Peyer's patch (tissue), 4 donors: ENCODE data around the gene ITGA11. TPM values are rescaled to one million over a fixed set of nuclear protein-coding genes. Genes with fewer than 3 reads are reported as not detected.
"Not testable (repeated sequence)": the region's sequence is repeated elsewhere in the genome, so short reads cannot be mapped to it uniquely, and the experiment has no call there.

Experiments
- DNase-seq, 3 donors: peaks; one replicate each; pipeline ENCODE4 v3.0.0-alpha.2; 2017 to 2019
- H3K27ac ChIP-seq, 4 donors: fragments of 200-600 bp; sonication (generic); one replicate each; pipeline ENCODE4 v1.5.1; 2016 to 2019
- H3K27me3 ChIP-seq, 2 donors: fragments of 200-600 bp; sonication (generic); one replicate each; pipeline ENCODE4 v1.5.1; 2019
- H3K36me3 ChIP-seq, 3 donors: fragments of 200-600 bp; sonication (generic); one replicate each; pipeline ENCODE4 v1.5.1; 2016 to 2019
- H3K4me1 ChIP-seq, 4 donors: fragments of 200-600 bp; sonication (generic); one replicate each; pipeline ENCODE4 v1.5.1; 2016 to 2019
- H3K4me3 ChIP-seq, 4 donors: fragments of 200-600 bp; sonication (generic); 1 replicate in 3 of 4; 2 replicates in 1 of 4; pipeline ENCODE4 v1.5.1; 2016 to 2019; ENCODE audit warnings: mild to moderate bottlenecking in 1 of 4
- H3K9me3 ChIP-seq, 4 donors: fragments of 200-600 bp; sonication (generic); one replicate each; pipeline ENCODE4 v1.5.1; 2016 to 2019; ENCODE audit warnings: mild to moderate bottlenecking in 1 of 4
- CTCF ChIP-seq, 6 experiments: fragments of 450-650 bp in 4 of 6; fragments of 200-600 bp in 2 of 6; sonication (generic) in 1 of 6; IDR thresholded peaks; one replicate each; pipeline ENCODE4 v1.5.1; 2017 to 2019; ENCODE audit warnings: antibody characterized with exemption in 6 of 6, mild to moderate bottlenecking in 3 of 6, moderate library complexity in 1 of 6
- POLR2A ChIP-seq, 2 donors: fragments of 450-650 bp; IDR thresholded peaks; one replicate each; pipeline ENCODE4 v1.5.1; 2017; ENCODE audit warnings: antibody characterized with exemption in 2 of 2, mild to moderate bottlenecking in 2 of 2, moderate library complexity in 2 of 2
- total RNA-seq, 4 donors: library from RNA; depleted of rRNA; stranded (reverse); fragments of >200 nt; gene quantifications; one replicate each; pipeline ENCODE4 v1.1.0, GENCODE V29; 2016

The ITGA11 gene
- total RNA-seq, 4 donors from 2014 or later, result 0.88 to 24.8 (median 2.6) TPM

GRCh38 chr15:68423359-68424296 lies 8.3 kb downstream of the ITGA11 start:
- Histone ChIP-seq H3K27me3 (no peaks in the 10 kb centered on the region), H3K9me3 (no peaks in the 10 kb centered on the region), H3K27ac (no peak overlapping the region), H3K36me3 (no peaks in the 10 kb centered on the region), H3K4me1 (peaks cover 0 to 8% (median 0%) of the 10 kb centered on the region in 4 donors), H3K4me3 (no peak overlapping the region)
- TF ChIP-seq POLR2A (IDR thresholded peaks at IDR 0.05), result no peak
- TF ChIP-seq CTCF (IDR thresholded peaks at IDR 0.05), result no peak
- peak in 1 of 3 donors; percentile 14 for DNase-seq

GRCh38 chr15:68422403-68423145 lies 9.4 kb downstream of the ITGA11 start:
- not testable (repeated sequence) for H3K4me1 ChIP-seq

GRCh38 chr15:68421798-68422402 lies 10.1 kb downstream of the ITGA11 start:
- DNase-seq, result peak in 1 of 3 donors; percentile 35
- H3K9me3 ChIP-seq, result no peaks in the 10 kb centered on the region
- H3K27me3 ChIP-seq, result no peaks in the 10 kb centered on the region
- peak overlapping the region in 1 of 4 donors; percentile 65 for H3K27ac ChIP-seq
- peak overlapping the region in 2 of 4 donors; percentile 20 to 42 for H3K4me3 ChIP-seq
- TF ChIP-seq CTCF (IDR thresholded peaks at IDR 0.05) (no peak), POLR2A (IDR thresholded peaks at IDR 0.05) (no peak)
- peaks cover 0 to 8% (median 0%) of the 10 kb centered on the region in 4 donors for H3K4me1 ChIP-seq
- no peaks in the 10 kb centered on the region for H3K36me3 ChIP-seq

More at GRCh38 chr15:68422403-68423145, 9.4 kb downstream of the ITGA11 start:
- H3K27me3 ChIP-seq, DNase-seq, H3K9me3 ChIP-seq, H3K36me3 ChIP-seq, H3K27ac ChIP-seq, H3K4me3 ChIP-seq: not testable (repeated sequence)

GRCh38 chr15:68421115-68421551 lies 10.8 kb downstream of the ITGA11 start:
- peaks cover 0 to 8% (median 0%) of the 10 kb centered on the region in 4 donors for H3K4me1 ChIP-seq
- H3K27ac ChIP-seq, result peak overlapping the region in 2 of 4 donors; percentile 35 to 65
- DNase-seq, result peak in 2 of 3 donors; percentile 72 to 75
- TF ChIP-seq POLR2A (IDR thresholded peaks at IDR 0.05) (no peak), CTCF (IDR thresholded peaks at IDR 0.05) (no peak)
- H3K4me3 ChIP-seq, result peak overlapping the region in 2 of 4 donors; percentile 20 to 42
- no peaks in the 10 kb centered on the region for H3K27me3 ChIP-seq
- no peaks in the 10 kb centered on the region for H3K9me3 ChIP-seq
- H3K36me3 ChIP-seq, result no peaks in the 10 kb centered on the region

GRCh38 chr15:68420186-68420684 lies 11.7 kb downstream of the ITGA11 start:
- no peak for DNase-seq
- Histone ChIP-seq H3K27ac (peak overlapping the region in 2 of 4 donors; percentile 4 to 49), H3K4me3 (no peak overlapping the region), H3K36me3 (no peaks in the 10 kb centered on the region), H3K27me3 (no peaks in the 10 kb centered on the region), H3K9me3 (no peaks in the 10 kb centered on the region), H3K4me1 (peaks cover 0 to 8% (median 0%) of the 10 kb centered on the region in 4 donors)
- TF ChIP-seq CTCF (IDR thresholded peaks at IDR 0.05) (no peak), POLR2A (IDR thresholded peaks at IDR 0.05) (no peak)
